GM12878 (cell line): Measurements from ENCODE around the gene NTM. TPM values are rescaled to one million over a fixed set of nuclear protein-coding genes. Genes with fewer than 3 reads are reported as not detected.

Experiments used
- ATAC-seq: fragments of 200-7000 bp; cut with Tn5 transposase; 3 replicates; pipeline ENCODE4 v1.9.1; 2020; ENCODE audit warnings: mild to moderate bottlenecking, moderate library complexity
- BruUV-seq: library from RNA; stranded (reverse); fragments of 400-500 nt; replicated peaks from 2 replicates; lab custom pipeline; 2021; lab: Mats Ljungman, UMichigan
- CTCF ChIA-PET: fragments of 300-600 bp; sonication (Branson Sonifier 250); formaldehyde crosslinking; extraction: SDS; loops from one replicate; lab custom pipeline; 2021; ENCODE audit warnings: inconsistent platforms; lab: Yijun Ruan, JAX
- POLR2A ChIA-PET: fragments of 350-600 bp; formaldehyde crosslinking; extraction: SDS; loops from one replicate; lab custom pipeline; 2021; ENCODE audit warnings: inconsistent platforms; lab: Charles Lee
- RAD21 ChIA-PET: fragments of 300-600 bp; sonication (Branson Sonifier 250); formaldehyde crosslinking; loops from one replicate; lab custom pipeline; 2023; ENCODE audit warnings: antibody characterized with exemption; ENCODE audit not compliant: unreplicated experiment; lab: Charles Lee
- SMC1A ChIA-PET: fragments of 300-600 bp; sonication (Branson Sonifier 250); formaldehyde crosslinking; loops from one replicate; lab custom pipeline; 2023; ENCODE audit not compliant: unreplicated experiment, uncharacterized antibody; lab: Charles Lee
- DNase-seq: peaks from one replicate; pipeline ENCODE4 v3.0.0-alpha.2; 2011; ENCODE audit warnings: low read depth, low spot score
- FAIRE-seq: peaks from 3 replicates; lab custom pipeline; 2011; peaks lifted over from hg19 to GRCh38; lab: Jason Lieb, UNC
- H2AFZ ChIP-seq: 2 replicates; pipeline ENCODE4 v1.6.0; 2011; ENCODE audit warnings: low read depth, low read length, control low read depth; ENCODE audit not compliant: control insufficient read depth
- H3K27ac ChIP-seq: 2 replicates; pipeline ENCODE4 v1.5.1; 2011; ENCODE audit warnings: control low read depth; ENCODE audit not compliant: control insufficient read depth, insufficient read depth
- H3K27me3 ChIP-seq, 2 experiments: replicated peaks in 1 of 2; 2 replicates each; pipeline versions ENCODE4 v1.6.0 to v1.6.1; 2011; ENCODE audit warnings: low read length in 1 of 2; ENCODE audit not compliant: control insufficient read depth in 2 of 2, insufficient read depth in 2 of 2
- H3K36me3 ChIP-seq, 2 experiments: 2 replicates each; pipeline ENCODE4 v1.5.1; 2011; ENCODE audit warnings: low read length in 1 of 2; ENCODE audit not compliant: control insufficient read depth in 2 of 2, insufficient read depth in 2 of 2
- H3K4me1 ChIP-seq: 2 replicates; pipeline ENCODE4 v1.6.1; 2011; ENCODE audit warnings: mild to moderate bottlenecking, low read length, moderate library complexity, mixed read lengths; ENCODE audit not compliant: control insufficient read depth, insufficient read depth
- H3K4me2 ChIP-seq: 2 replicates; pipeline ENCODE4 v1.6.0; 2011; ENCODE audit warnings: control low read depth; ENCODE audit not compliant: control insufficient read depth, insufficient read depth
- H3K4me3 ChIP-seq: fragments of 200-600 bp; sonication (generic); 2 replicates; pipeline ENCODE4 v1.5.1; 2016
- H3K79me2 ChIP-seq: 2 replicates; pipeline ENCODE4 v1.6.0; 2011; ENCODE audit warnings: low read length; ENCODE audit not compliant: control insufficient read depth, insufficient read depth
- H3K9ac ChIP-seq: 2 replicates; pipeline ENCODE4 v1.8.0; 2011; ENCODE audit warnings: low read length, control low read depth, mixed read lengths; ENCODE audit not compliant: control insufficient read depth, insufficient read depth
- H3K9me3 ChIP-seq: replicated peaks from 3 replicates; pipeline ENCODE4 v1.5.1; 2011; ENCODE audit warnings: mild to moderate bottlenecking, low read length; ENCODE audit not compliant: control insufficient read depth, insufficient read depth
- H4K20me1 ChIP-seq: 2 replicates; pipeline ENCODE4 v1.6.0; 2011; ENCODE audit not compliant: control insufficient read depth, insufficient read depth
- ATF2 ChIP-seq: IDR thresholded peaks from 2 replicates; pipeline ENCODE4 v1.6.1; 2012; ENCODE audit warnings: low read length, inconsistent platforms
- CUX1 ChIP-seq: IDR thresholded peaks from 2 replicates; pipeline ENCODE4 v1.6.1; 2012; ENCODE audit warnings: improper control_type of control experiment, low read depth, low read length; ENCODE audit not compliant: insufficient replicate concordance
- EP300 ChIP-seq, 2 experiments: fragments of 150-350 bp in 1 of 2; IDR thresholded peaks; 2 replicates each; pipeline ENCODE4 v1.6.1; 2011 to 2012; ENCODE audit warnings: low read depth in 2 of 2, low read length in 2 of 2, borderline replicate concordance in 1 of 2, improper control_type of control experiment in 1 of 2, inconsistent platforms in 1 of 2; ENCODE audit not compliant: control insufficient read depth in 1 of 2
- FOXK2 ChIP-seq: fragments of 450-650 bp; IDR thresholded peaks from 2 replicates; pipeline ENCODE4 v1.6.1; 2017; ENCODE audit warnings: mild to moderate bottlenecking, moderate library complexity
- IKZF1 ChIP-seq: fragments of 450-650 bp; conservative IDR thresholded peaks from 2 replicates; pipeline ENCODE4 v1.6.1; 2017; ENCODE audit warnings: antibody characterized with exemption, mild to moderate bottlenecking
- KAT2A ChIP-seq: conservative IDR thresholded peaks from 2 replicates; pipeline ENCODE4 v1.6.1; 2011; ENCODE audit warnings: low read depth, low read length; ENCODE audit not compliant: control insufficient read depth
- PML ChIP-seq: IDR thresholded peaks from 2 replicates; pipeline ENCODE4 v1.6.1; 2012; ENCODE audit warnings: low read length, inconsistent platforms
- SKIL ChIP-seq: fragments of 450-650 bp; IDR thresholded peaks from 2 replicates; pipeline ENCODE4 v1.6.1; 2017; ENCODE audit warnings: mild to moderate bottlenecking, low read depth, inconsistent platforms; ENCODE audit not compliant: poor library complexity, severe bottlenecking
- SRF ChIP-seq, 2 experiments: IDR thresholded peaks; 2 replicates each; pipeline ENCODE4 v1.6.1; 2011; ENCODE audit warnings: low read depth in 2 of 2, low read length in 2 of 2, mild to moderate bottlenecking in 1 of 2, moderate library complexity in 1 of 2
- ZBTB33 ChIP-seq: fragments of 450-650 bp; IDR thresholded peaks from 2 replicates; pipeline ENCODE4 v1.6.1; 2017; ENCODE audit warnings: mild to moderate bottlenecking
- ZNF24 ChIP-seq: fragments of 450-650 bp; IDR thresholded peaks from 2 replicates; pipeline ENCODE4 v1.6.1; 2017; ENCODE audit warnings: antibody characterized with exemption, mild to moderate bottlenecking
- ZSCAN29 ChIP-seq: fragments of 450-650 bp; IDR thresholded peaks from 2 replicates; pipeline ENCODE4 v1.6.1; 2017; ENCODE audit warnings: mild to moderate bottlenecking, moderate library complexity
- WGBS: methylation state at CpG from one replicate; pipeline ENCODE4 v1.1.6; 2016; ENCODE audit warnings: low lambda C conversion rate; ENCODE audit not compliant: insufficient replicate concordance, insufficient coverage; ENCODE audit errors: missing lambda C conversion rate; 5-methylcytosine and 5-hydroxymethylcytosine counted together
- in situ Hi-C: fragments of 300-500 bp; cut with MboI; formaldehyde crosslinking; loops from 9 replicates; pipeline ENCODE4 v1.14.3; 2018; ENCODE audit warnings: mixed read lengths
- intact Hi-C: fragments of 100-400 bp; cut with micrococcal nuclease; formaldehyde crosslinking; loops from one replicate; pipeline ENCODE4 v1.14.2; 2022; ENCODE audit not compliant: unreplicated experiment
- polyA plus RNA-seq, 11 experiments: library from polyadenylated mRNA; depleted of rRNA in 4 of 11; unstranded in 6 of 11; stranded (reverse) in 5 of 11; fragments of >200 nt; fragmentation: Nextera tagmentation in 4 of 11; fragmentation: Illumina TruSeq in 1 of 11; extraction: Ambion mirVana in 4 of 11; extraction: Trizol in 1 of 11; gene quantifications; 1 replicate in 1 of 11; 2 replicates in 10 of 11; pipeline versions ENCODE4 v1.2.1 to v1.2.3, GENCODE V29; 2011 to 2016; ENCODE audit warnings: inconsistent platforms in 2 of 11, missing spikeins in 2 of 11, low read depth in 1 of 11
- total RNA-seq, 4 experiments: library from RNA; depleted of rRNA in 3 of 4; stranded (reverse); fragments of >200 nt in 3 of 4; fragmentation: Illumina TruSeq in 1 of 4; extraction: Trizol in 1 of 4; gene quantifications; 2 replicates each; pipeline versions ENCODE4 v1.2.1 to v1.2.3, GENCODE V29; 2013 to 2021

The NTM gene
- total and polyA plus RNA-seq, 10 of the 15 experiments (the other 5 are each of a cell fraction or from before 2014, with no cell fraction given): not detected

- Histone ChIP-seq H3K4me3 (no peak overlapping the region), H3K4me1 (no peaks in the 10 kb centered on the region), H3K27ac (no peak overlapping the region), H3K9me3 (no peaks in the 10 kb centered on the region), H3K9ac (no peak overlapping the region), H2AFZ (no peak overlapping the region), H3K27me3 (0 out of 4 replicates have a peak, but pooled peaks cover 0 to 6% of the 10 kb centered on the region in 2 experiments), H3K4me2 (no peak overlapping the region), H3K36me3 (no peaks in the 10 kb centered on the region), H4K20me1 (no peaks in the 10 kb centered on the region), H3K79me2 (no peaks in the 10 kb centered on the region)
- RAD21 ChIA-PET: no interaction called here
- in situ Hi-C loops: loop anchor here (5.0 kb wide), 1 partner anchor 83 kb away; no protein-coding TSS in a partner anchor
- no peak for DNase-seq
- BruUV-seq: no TSS peak
- no peak for ATAC-seq
- POLR2A ChIA-PET: no interaction called here
- SMC1A ChIA-PET: interaction anchor here (1.2 kb wide), 1 partner anchor 35 kb away, joined by 3 read pairs; no protein-coding TSS in a partner anchor
- intact Hi-C loops: no loop called here
- WGBS: 27% methylated on average over 8 of the region's 8 CpGs
- FAIRE-seq: no peak
- CTCF ChIA-PET: interaction anchor here (0.7 to 4.7 kb wide), 3 partner anchors 8 to 1154 kb away, joined by 3 to 17 read pairs (median 4); no protein-coding TSS in a partner anchor
- TF ChIP-seq EP300 (IDR thresholded peaks at IDR 0.05; ENCODE audit: borderline replicate concordance in 1 of 2, control insufficient read depth in 1 of 2, low read depth in 2 of 2, low read length in 2 of 2) (no peak), SRF (IDR thresholded peaks at IDR 0.05; ENCODE audit: low read depth in 2 of 2, low read length in 2 of 2) (no peak), SKIL (no peak), FOXK2 (no peak), IKZF1 (no peak), CUX1 (no peak), ATF2 (no peak), ZBTB33 (no peak), ZSCAN29 (no peak), PML (no peak), ZNF24 (no peak), KAT2A (no peak)
These were observed 295.0 kb downstream of the NTM start for GRCh38 chr11:131665344-131665968.
